Panc1 (cell line): Measurements from ENCODE around the gene APOL2. TPM values are rescaled to one million over a fixed set of nuclear protein-coding genes. Genes with fewer than 3 reads are reported as not detected.
"Not testable (repeated sequence)": the region's sequence is repeated elsewhere in the genome, so short reads cannot be mapped to it uniquely, and the experiment has no call there.

Source experiments
- ATAC-seq: fragments of 200-7000 bp; cut with Tn5 transposase; 2 replicates; pipeline ENCODE4 v1.9.1; 2020; ENCODE audit warnings: mild to moderate bottlenecking, moderate library complexity
- BruUV-seq: library from RNA; stranded (reverse); fragments of 400-500 nt; replicated peaks from 2 replicates; lab custom pipeline; 2021; lab: Mats Ljungman, UMichigan
- CTCF ChIA-PET: fragments of 300-600 bp; sonication (Branson Sonifier 250); formaldehyde crosslinking; loops from one replicate; lab custom pipeline; 2022; ENCODE audit warnings: antibody characterized with exemption; lab: Charles Lee
- POLR2A ChIA-PET: fragments of 300-600 bp; sonication (Branson Sonifier 250); formaldehyde crosslinking; loops from one replicate; lab custom pipeline; 2022; ENCODE audit warnings: antibody characterized with exemption; lab: Charles Lee
- DNase-seq: peaks from one replicate; pipeline ENCODE4 v3.0.0-alpha.2; 2010; ENCODE audit warnings: low read depth, low spot score
- H3K27ac ChIP-seq: 2 replicates; pipeline ENCODE4 v1.5.1; 2011; ENCODE audit warnings: mild to moderate bottlenecking, low read length, inconsistent platforms
- H3K27me3 ChIP-seq: fragments of 200-500 bp; sonication (Bioruptor generic); 2 replicates; pipeline ENCODE4 v1.6.0; 2014; ENCODE audit warnings: low read length, inconsistent platforms; ENCODE audit not compliant: control insufficient read depth, insufficient read depth
- H3K36me3 ChIP-seq: fragments of 200-500 bp; sonication (Bioruptor generic); 2 replicates; pipeline ENCODE4 v1.5.1; 2014; ENCODE audit warnings: inconsistent platforms, mild to moderate bottlenecking, low read length, moderate library complexity; ENCODE audit not compliant: control insufficient read depth, insufficient read depth
- H3K4me1 ChIP-seq: 2 replicates; pipeline ENCODE4 v1.5.1; 2011; ENCODE audit warnings: inconsistent platforms, mild to moderate bottlenecking, low read length, moderate library complexity; ENCODE audit not compliant: control insufficient read depth, insufficient read depth
- H3K4me3 ChIP-seq, 2 experiments: 2 replicates each; pipeline ENCODE4 v1.5.1; 2011 to 2012; ENCODE audit warnings: low read depth in 2 of 2, low read length in 2 of 2, mild to moderate bottlenecking in 2 of 2, inconsistent platforms in 1 of 2, moderate library complexity in 1 of 2
- H3K9me3 ChIP-seq: fragments of 200-500 bp; sonication (Bioruptor generic); 2 replicates; pipeline ENCODE4 v1.5.1; 2014; ENCODE audit warnings: low read depth, mild to moderate bottlenecking, inconsistent platforms, low read length, moderate library complexity; ENCODE audit not compliant: control insufficient read depth, insufficient read depth
- POLR2AphosphoS5 ChIP-seq: IDR thresholded peaks from 2 replicates; pipeline ENCODE4 v1.6.1; 2012; ENCODE audit warnings: mild to moderate bottlenecking, low read depth, low read length, moderate library complexity
- SIN3A ChIP-seq: IDR thresholded peaks from 2 replicates; pipeline ENCODE4 v1.6.1; 2012; ENCODE audit warnings: low read depth, mild to moderate bottlenecking, low read length, moderate library complexity, borderline replicate concordance; ENCODE audit not compliant: insufficient read depth
- TCF7L2 ChIP-seq: IDR thresholded peaks from 2 replicates; pipeline ENCODE4 v1.6.1; 2011; ENCODE audit warnings: mild to moderate bottlenecking, low read depth, low read length, inconsistent platforms
- in situ Hi-C: cut with HindIII; loops from 2 replicates; pipeline ENCODE4 v1.10.0; 2016; ENCODE audit warnings: low sequenced_read_pairs, low pct_unique_long_range_greater_than_20kb
- intact Hi-C: fragments of 100-400 bp; cut with micrococcal nuclease; formaldehyde crosslinking; loops from one replicate; pipeline ENCODE4 v1.10.0; 2022; ENCODE audit not compliant: unreplicated experiment
- total RNA-seq: library from RNA; stranded (reverse); gene quantifications from one replicate; pipeline ENCODE4 v1.2.1, GENCODE V29; 2021; ENCODE audit not compliant: unreplicated experiment
- TF ChIP-seq, protein P1 (sequence below): fragments of 450-650 bp; IDR thresholded peaks from 2 replicates; pipeline ENCODE4 v1.5.1; 2017; ENCODE audit warnings: mild to moderate bottlenecking
- TF ChIP-seq, protein P2 (sequence below), 2 experiments: IDR thresholded peaks; 2 replicates each; pipeline ENCODE4 v1.6.1; 2011 to 2012; ENCODE audit warnings: low read depth in 2 of 2, control low read depth in 1 of 2, low read length in 1 of 2, mild to moderate bottlenecking in 1 of 2, moderate library complexity in 1 of 2; ENCODE audit not compliant: insufficient read depth in 1 of 2

The APOL2 gene
- total RNA-seq, 1 experiment from 2014 or later = 34.4 TPM

DNA sequence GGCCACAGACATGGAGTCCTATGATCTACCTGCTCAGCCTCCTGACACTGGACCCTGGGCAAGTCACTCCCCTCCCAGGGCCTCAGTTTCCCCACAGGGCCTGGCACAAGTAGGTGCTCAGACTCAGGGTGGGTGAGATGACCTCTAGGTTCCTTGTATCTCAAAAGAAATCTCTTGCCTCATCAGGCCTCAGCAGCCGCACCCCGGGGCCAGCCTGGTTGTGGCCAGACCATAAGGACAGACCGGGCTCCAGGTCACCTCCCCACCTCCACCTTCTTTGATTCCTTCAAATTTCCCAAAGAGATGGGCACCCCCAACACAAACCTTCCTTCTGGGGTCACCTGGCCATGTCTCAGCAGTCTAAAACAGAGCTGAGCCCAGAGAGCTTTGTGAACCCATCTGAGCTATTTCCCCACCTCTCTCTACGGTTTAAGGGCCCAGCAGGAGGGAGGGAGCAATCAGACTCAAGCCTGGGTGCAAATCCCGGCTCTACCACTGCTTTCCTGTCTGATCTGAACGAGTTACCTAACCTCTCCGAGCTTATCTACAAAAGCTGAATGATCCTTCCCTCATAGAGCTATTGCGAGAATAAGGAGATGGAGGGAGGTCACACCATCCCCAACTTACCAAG is 35.2 kb downstream of the APOL2 start:
- Histone ChIP-seq H3K36me3 (no peaks in the 10 kb centered on the region), H3K9me3 (no peaks in the 10 kb centered on the region), H3K27ac (no peak overlapping the region), H3K4me3 (no peak overlapping the region), H3K27me3 (no peaks in the 10 kb centered on the region), H3K4me1 (no peaks in the 10 kb centered on the region)
- intact Hi-C loops = no loop called here
- ChIA-PET CTCF (no interaction called here), POLR2A (interaction anchor here (0.6 kb wide), 1 partner anchor 802 kb away, joined by 3 read pairs; no protein-coding TSS in a partner anchor)
- ATAC-seq = no peak
- BruUV-seq = no TSS peak
- TF ChIP-seq TCF7L2 (no peak), SIN3A (no peak), POLR2AphosphoS5 (no peak)
- TF ChIP-seq, protein P1, sequence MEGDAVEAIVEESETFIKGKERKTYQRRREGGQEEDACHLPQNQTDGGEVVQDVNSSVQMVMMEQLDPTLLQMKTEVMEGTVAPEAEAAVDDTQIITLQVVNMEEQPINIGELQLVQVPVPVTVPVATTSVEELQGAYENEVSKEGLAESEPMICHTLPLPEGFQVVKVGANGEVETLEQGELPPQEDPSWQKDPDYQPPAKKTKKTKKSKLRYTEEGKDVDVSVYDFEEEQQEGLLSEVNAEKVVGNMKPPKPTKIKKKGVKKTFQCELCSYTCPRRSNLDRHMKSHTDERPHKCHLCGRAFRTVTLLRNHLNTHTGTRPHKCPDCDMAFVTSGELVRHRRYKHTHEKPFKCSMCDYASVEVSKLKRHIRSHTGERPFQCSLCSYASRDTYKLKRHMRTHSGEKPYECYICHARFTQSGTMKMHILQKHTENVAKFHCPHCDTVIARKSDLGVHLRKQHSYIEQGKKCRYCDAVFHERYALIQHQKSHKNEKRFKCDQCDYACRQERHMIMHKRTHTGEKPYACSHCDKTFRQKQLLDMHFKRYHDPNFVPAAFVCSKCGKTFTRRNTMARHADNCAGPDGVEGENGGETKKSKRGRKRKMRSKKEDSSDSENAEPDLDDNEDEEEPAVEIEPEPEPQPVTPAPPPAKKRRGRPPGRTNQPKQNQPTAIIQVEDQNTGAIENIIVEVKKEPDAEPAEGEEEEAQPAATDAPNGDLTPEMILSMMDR = no peak
- TF ChIP-seq, protein P2, sequence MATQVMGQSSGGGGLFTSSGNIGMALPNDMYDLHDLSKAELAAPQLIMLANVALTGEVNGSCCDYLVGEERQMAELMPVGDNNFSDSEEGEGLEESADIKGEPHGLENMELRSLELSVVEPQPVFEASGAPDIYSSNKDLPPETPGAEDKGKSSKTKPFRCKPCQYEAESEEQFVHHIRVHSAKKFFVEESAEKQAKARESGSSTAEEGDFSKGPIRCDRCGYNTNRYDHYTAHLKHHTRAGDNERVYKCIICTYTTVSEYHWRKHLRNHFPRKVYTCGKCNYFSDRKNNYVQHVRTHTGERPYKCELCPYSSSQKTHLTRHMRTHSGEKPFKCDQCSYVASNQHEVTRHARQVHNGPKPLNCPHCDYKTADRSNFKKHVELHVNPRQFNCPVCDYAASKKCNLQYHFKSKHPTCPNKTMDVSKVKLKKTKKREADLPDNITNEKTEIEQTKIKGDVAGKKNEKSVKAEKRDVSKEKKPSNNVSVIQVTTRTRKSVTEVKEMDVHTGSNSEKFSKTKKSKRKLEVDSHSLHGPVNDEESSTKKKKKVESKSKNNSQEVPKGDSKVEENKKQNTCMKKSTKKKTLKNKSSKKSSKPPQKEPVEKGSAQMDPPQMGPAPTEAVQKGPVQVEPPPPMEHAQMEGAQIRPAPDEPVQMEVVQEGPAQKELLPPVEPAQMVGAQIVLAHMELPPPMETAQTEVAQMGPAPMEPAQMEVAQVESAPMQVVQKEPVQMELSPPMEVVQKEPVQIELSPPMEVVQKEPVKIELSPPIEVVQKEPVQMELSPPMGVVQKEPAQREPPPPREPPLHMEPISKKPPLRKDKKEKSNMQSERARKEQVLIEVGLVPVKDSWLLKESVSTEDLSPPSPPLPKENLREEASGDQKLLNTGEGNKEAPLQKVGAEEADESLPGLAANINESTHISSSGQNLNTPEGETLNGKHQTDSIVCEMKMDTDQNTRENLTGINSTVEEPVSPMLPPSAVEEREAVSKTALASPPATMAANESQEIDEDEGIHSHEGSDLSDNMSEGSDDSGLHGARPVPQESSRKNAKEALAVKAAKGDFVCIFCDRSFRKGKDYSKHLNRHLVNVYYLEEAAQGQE (IDR thresholded peaks at IDR 0.05; ENCODE audit: insufficient read depth in 1 of 2, low read depth in 2 of 2, low read length in 1 of 2) = no peak
- in situ Hi-C loops = no loop called here
- no peak for DNase-seq

DNA sequence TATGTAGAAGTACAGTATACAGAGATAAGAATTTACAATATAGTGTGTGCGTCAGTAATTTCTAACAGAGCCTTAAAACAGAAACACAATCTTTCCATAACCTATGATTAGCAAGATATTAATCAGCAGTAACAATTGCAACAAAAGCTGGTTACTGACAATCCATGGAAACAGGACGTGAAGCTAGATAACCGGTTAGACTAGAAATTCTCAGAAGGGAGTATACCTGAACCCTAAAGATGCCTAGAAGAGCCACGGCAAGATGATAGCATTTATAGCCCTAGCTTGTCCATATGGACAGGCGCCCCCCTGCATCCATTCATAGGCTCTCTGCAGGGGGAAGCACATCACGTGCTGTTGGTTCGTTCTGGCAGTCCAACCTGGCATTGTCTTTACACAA is 35.9 kb downstream of the APOL2 start:
- H3K4me3 ChIP-seq, ATAC-seq, H3K4me1 ChIP-seq, intact Hi-C loops, POLR2A ChIA-PET, H3K9me3 ChIP-seq, H3K27ac ChIP-seq, BruUV-seq, CTCF ChIA-PET, DNase-seq, H3K36me3 ChIP-seq, H3K27me3 ChIP-seq, in situ Hi-C loops: not testable (repeated sequence)

- CTCF ChIA-PET, H3K4me3 ChIP-seq, in situ Hi-C loops, DNase-seq, intact Hi-C loops, POLR2A ChIA-PET, H3K4me1 ChIP-seq, H3K27me3 ChIP-seq, H3K9me3 ChIP-seq, BruUV-seq, H3K36me3 ChIP-seq, H3K27ac ChIP-seq, ATAC-seq: not testable (repeated sequence)
Observed at GRCh38 chr22:36202906-36203305, 36.4 kb downstream of the APOL2 start.
